Upper lobe of left lung (tissue), 4 donors: ENCODE results near the gene SMIM13.

ENCODE experiments used
- CTCF ChIP-seq, 6 experiments: fragments of 450-650 bp in 4 of 6; fragments of 200-600 bp in 2 of 6; sonication (generic) in 2 of 6; IDR thresholded peaks; one replicate each; pipeline ENCODE4 v1.5.1; 2016 to 2019; ENCODE audit warnings: antibody characterized with exemption in 6 of 6
- EP300 ChIP-seq, 4 donors: sonication (generic); formaldehyde crosslinking; IDR thresholded peaks; one replicate each; pipeline ENCODE4 v1.5.1; 2017; ENCODE audit warnings: antibody characterized with exemption in 4 of 4, control low read depth in 2 of 4
- POLR2A ChIP-seq, 4 donors: fragments of 450-650 bp; IDR thresholded peaks; one replicate each; pipeline ENCODE4 v1.5.1; 2016 to 2017; ENCODE audit warnings: antibody characterized with exemption in 4 of 4, mild to moderate bottlenecking in 2 of 4
- POLR2AphosphoS5 ChIP-seq, 2 donors: sonication (generic); formaldehyde crosslinking; IDR thresholded peaks; one replicate each; pipeline ENCODE4 v1.5.1; 2017; ENCODE audit warnings: antibody characterized with exemption in 2 of 2

DNA sequence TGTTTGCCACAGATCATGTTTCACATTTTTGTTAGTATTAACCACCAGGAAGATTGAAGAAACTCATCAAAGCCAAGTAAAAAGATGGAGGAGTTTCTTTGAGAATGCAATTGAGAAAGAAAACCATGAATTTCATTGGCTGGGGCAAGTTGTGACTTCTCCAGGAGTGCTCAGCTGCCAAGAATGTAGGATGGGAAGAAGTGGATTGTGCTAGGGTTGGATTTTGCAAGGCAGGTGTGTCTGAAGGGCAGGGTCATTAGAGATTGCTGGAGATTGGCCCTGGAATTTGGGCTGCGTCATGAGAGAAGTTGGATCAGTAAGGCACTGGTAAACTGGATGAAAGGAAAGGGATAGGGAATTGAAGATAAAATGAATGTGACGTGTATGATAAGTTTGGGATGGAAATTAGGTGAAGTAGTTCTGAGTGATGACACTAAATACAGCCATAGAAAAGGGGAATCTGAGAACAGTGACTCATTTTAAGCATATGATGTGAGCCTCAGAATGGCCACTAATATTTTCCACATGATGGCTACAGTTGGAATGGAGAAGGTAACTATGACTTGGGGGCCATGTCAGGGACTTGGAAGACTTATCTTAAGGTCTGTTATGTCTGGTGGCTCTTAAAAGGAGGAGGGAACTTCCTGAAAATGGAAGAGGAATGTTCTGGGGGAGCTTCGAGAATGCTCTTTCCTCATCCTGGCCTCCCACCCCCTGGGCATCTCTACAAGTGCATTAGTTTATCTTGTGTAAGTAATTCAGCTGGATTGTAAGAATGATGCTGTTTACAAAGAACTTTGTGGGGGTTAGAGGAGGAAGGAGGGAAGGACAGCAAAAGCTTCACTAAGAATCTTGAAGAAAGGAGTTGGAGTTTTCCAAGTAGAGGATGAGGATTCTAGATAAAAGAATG lies 45.7 kb downstream of the SMIM13 start:
- no peak for TF ChIP-seq POLR2A (IDR thresholded peaks at IDR 0.05)
- no peak for TF ChIP-seq CTCF (IDR thresholded peaks at IDR 0.05)
- no peak for TF ChIP-seq POLR2AphosphoS5 (IDR thresholded peaks at IDR 0.05)
- no peak for TF ChIP-seq EP300 (IDR thresholded peaks at IDR 0.05)
